ENCODE data around the gene TSHZ1. TPM values are rescaled to one million over a fixed set of nuclear protein-coding genes. Genes with fewer than 3 reads are reported as not detected.
A peak's percentile ranks its signal among the peaks of the same experiment; 100 is the strongest.

TSHZ1 gene
- total and polyA plus RNA-seq, 2 of the 8 experiments (the other 6 are each of a cell fraction or from before 2014, with no cell fraction given): 0.03 to 0.32 TPM

DNA sequence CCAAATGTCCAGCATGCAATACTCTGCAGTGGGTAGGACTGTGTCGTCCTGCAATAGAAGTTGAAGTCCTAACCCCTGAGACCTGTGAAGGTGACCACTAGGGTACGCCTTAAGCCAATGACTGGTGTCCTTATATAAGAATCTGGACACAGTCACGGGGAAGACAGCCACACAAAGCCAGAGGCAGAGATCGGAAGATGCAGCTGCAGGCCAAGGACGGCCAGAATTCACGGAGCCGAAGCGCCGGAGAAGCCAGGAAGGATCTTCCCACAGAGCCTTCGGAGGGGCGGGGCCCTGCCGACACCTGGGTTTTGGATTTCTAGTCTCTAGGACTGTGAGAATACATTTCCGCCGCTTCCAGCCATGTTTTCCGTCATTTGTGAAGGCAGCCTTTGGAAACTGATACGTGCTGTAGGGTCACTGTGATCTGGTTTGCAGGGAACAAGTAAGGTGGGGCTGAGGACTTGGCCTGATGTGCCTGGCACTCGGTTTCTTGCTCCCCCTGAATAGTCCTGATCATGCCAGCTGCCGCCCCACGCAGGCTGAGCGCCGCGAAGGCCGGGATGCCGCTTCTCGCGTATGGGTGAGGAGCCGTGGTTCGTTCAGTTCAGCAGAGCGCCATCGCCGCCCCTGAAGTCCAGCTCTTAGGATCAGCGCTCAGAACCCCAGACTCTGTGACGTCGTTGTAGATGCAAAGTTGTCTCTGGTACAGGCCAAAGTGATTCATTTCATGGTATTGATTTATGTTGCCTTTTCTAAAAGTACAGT lies 40.4 kb upstream of the TSHZ1 start:
- no peaks in the 10 kb centered on the region for H3K36me3 ChIP-seq (ENCODE audit: control insufficient read depth in 2 of 4, insufficient read depth in 4 of 4, low read length in 3 of 4)
- H3K9me3 ChIP-seq (ENCODE audit: insufficient read depth in 2 of 2, low read depth in 1 of 2, low read length in 1 of 2): no peaks in the 10 kb centered on the region
- H3K4me2 ChIP-seq (ENCODE audit: insufficient read depth in 1 of 2, low read depth in 2 of 2, low read length in 2 of 2): no peak overlapping the region
- no peak for FAIRE-seq
- H3K4ac ChIP-seq (replicated peaks; ENCODE audit: insufficient read length, low read depth, low read length): no peak overlapping the region
- no peaks in the 10 kb centered on the region for H3K23me2 ChIP-seq (ENCODE audit: low read depth, low read length)
- H4K8ac ChIP-seq (ENCODE audit: extremely low read depth, insufficient read depth, low read length): no peak overlapping the region; the same call in 1 of the 2 replicates
- H3K9ac ChIP-seq (replicated peaks in 1 of 4; ENCODE audit: extremely low read depth in 1 of 4, low read depth in 3 of 4, low read length in 3 of 4): no peak overlapping the region
- H3K27me3 ChIP-seq (replicated peaks in 1 of 4; ENCODE audit: control insufficient read depth in 3 of 4, extremely low read depth in 1 of 4, insufficient read depth in 3 of 4, low read length in 3 of 4): no peaks in the 10 kb centered on the region
- no peak overlapping the region for H2AK5ac ChIP-seq (ENCODE audit: low read depth, low read length)
- no peak overlapping the region for H3K23ac ChIP-seq (ENCODE audit: insufficient read length)
- no peak overlapping the region for H3K27ac ChIP-seq (ENCODE audit: low read depth, low read length)
- no peak for DNase-seq (ENCODE audit: low read depth in 1 of 2, low spot score in 2 of 2)
- peaks cover 0 to 5% (median 0%) of the 10 kb centered on the region in 4 experiments; a peak in 2 of 7 replicates for H3K4me1 ChIP-seq (replicated peaks in 1 of 4; ENCODE audit: control insufficient read depth in 3 of 4, insufficient read depth in 4 of 4, low read length in 3 of 4)
- H2BK20ac ChIP-seq (ENCODE audit: low read length): no peak overlapping the region
- H3K14ac ChIP-seq (ENCODE audit: insufficient read length): no peak overlapping the region
- no peak overlapping the region for H4K91ac ChIP-seq (replicated peaks; ENCODE audit: insufficient read length, low read length)
- H3K79me2 ChIP-seq (ENCODE audit: control insufficient read depth in 1 of 2, insufficient read depth in 2 of 2, low read length in 2 of 2): no peaks in the 10 kb centered on the region
- H2BK5ac ChIP-seq (ENCODE audit: low read depth, low read length): no peak overlapping the region
- H2BK15ac ChIP-seq (ENCODE audit: low read length): no peak overlapping the region
- ChIA-PET POLR2A (ENCODE audit: partially characterized antibody) (no interaction called here), CTCF (ENCODE audit: partially characterized antibody) (interaction anchor here (0.9 kb wide), 1 partner anchor 72 kb away, joined by 4 read pairs; no protein-coding TSS in a partner anchor)
- WGBS, 2 experiments (ENCODE audit: extremely low coverage in 1 of 2, insufficient coverage in 1 of 2, insufficient read length in 1 of 2, insufficient replicate concordance in 2 of 2, low coverage in 1 of 2, low lambda C conversion rate in 2 of 2, missing lambda C conversion rate in 1 of 2): 95% methylated on average over 34 of the region's 34 CpGs; no CpG with 5 or more reads in 1 of the 2 experiments
- H4K20me1 ChIP-seq (replicated peaks in 1 of 2; ENCODE audit: control insufficient read depth in 1 of 2, insufficient read depth in 2 of 2, low read length in 2 of 2): no peaks in the 10 kb centered on the region
- H2BK120ac ChIP-seq (replicated peaks; ENCODE audit: low read depth, low read length): no peak overlapping the region
- no peaks in the 10 kb centered on the region for H3K79me1 ChIP-seq (ENCODE audit: low read depth, low read length)
- no peak overlapping the region for H2AFZ ChIP-seq (ENCODE audit: low read length)
- H3K18ac ChIP-seq (ENCODE audit: extremely low read depth, low read length): no peak overlapping the region
- H2BK12ac ChIP-seq (ENCODE audit: low read depth, low read length): no peak overlapping the region
- H3K4me3 ChIP-seq (ENCODE audit: extremely low read depth in 1 of 4, insufficient read depth in 2 of 4, low read depth in 3 of 4, low read length in 4 of 4): no peak overlapping the region
- no peak overlapping the region for H4K5ac ChIP-seq (ENCODE audit: insufficient read length, low read depth, low read length)
- no peak overlapping the region for H3K56ac ChIP-seq (replicated peaks; ENCODE audit: insufficient read length, low read depth, low read length)
- TF ChIP-seq CHD1 (IDR thresholded peaks at IDR 0.05; ENCODE audit: low read depth, low read length) (no peak), CTCF (IDR thresholded peaks at IDR 0.05; ENCODE audit: control extremely low read depth in 1 of 3, insufficient read depth in 1 of 3, low read depth in 1 of 3, low read length in 3 of 3) (peak in 2 of 3 experiments; percentile 13 to 16; a peak in 2 of 4 replicates), TEAD4 (IDR thresholded peaks at IDR 0.05; ENCODE audit: low read depth, low read length) (no peak), TBP (IDR thresholded peaks at IDR 0.05; ENCODE audit: low read depth, low read length) (no peak), POLR2AphosphoS5 (IDR thresholded peaks at IDR 0.05; ENCODE audit: low read depth, low read length) (no peak), JUN (IDR thresholded peaks at IDR 0.05; ENCODE audit: low read depth, low read length) (no peak), SIX5 (IDR thresholded peaks at IDR 0.05; ENCODE audit: low read depth, low read length) (no peak), KDM1A (IDR thresholded peaks at IDR 0.05; ENCODE audit: borderline replicate concordance, low read length) (no peak), RAD21 (IDR thresholded peaks at IDR 0.05 in 1 of 2, conservative IDR thresholded peaks at IDR 0.05 in 1 of 2; ENCODE audit: low read depth in 2 of 2, low read length in 2 of 2) (peak; percentile 25 to 35; a peak in 3 of 4 replicates)
